ENCODE measurements around the gene IDI2.

The IDI2 gene

DNA sequence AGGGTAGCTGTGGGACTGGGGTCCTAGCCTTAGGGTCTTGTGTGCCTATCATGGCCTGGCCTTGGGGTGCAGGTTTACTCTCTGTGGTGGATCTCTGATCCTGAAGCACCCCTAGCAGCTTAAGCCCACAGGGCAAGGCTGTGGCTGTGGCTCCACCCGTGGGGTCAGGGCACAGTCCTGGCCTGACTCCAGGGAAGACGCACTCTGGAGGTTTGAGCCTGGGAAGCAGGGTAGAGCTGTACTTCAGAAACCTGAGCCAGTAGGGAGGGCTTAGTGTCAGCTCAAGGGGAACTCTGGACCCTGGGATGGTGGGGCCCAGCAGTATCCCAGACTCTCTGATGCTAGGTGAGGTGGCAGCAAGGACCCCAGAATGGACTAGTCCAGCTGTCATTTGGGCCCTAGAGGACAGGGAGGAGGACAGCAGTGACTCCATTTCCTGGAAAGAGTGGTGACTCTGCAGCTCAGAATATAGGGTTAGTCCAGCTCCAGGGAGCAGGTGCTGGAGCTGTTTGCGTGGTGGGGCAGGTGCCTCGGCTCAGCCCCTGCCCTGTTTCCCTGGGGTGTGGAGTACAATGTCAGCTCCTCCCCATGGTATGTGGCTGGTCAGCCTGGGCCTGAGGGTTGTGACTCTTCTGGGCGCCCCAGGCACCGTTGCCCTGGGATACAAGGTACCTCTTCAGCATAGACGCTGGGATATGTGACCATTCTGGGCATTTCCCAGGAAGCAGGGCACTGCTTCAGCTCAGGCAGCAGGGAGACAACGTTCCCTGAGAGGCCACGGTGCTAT lies 21.6 kb downstream of the IDI2 start:
- no peak for DNase-seq

- no peak for DNase-seq
Observed at GRCh38 chr10:1002425-1003006, 23.1 kb downstream of the IDI2 start.

GRCh38 chr10:997266-998022 lies 28.2 kb downstream of the IDI2 start:
- no peak for DNase-seq

DNA sequence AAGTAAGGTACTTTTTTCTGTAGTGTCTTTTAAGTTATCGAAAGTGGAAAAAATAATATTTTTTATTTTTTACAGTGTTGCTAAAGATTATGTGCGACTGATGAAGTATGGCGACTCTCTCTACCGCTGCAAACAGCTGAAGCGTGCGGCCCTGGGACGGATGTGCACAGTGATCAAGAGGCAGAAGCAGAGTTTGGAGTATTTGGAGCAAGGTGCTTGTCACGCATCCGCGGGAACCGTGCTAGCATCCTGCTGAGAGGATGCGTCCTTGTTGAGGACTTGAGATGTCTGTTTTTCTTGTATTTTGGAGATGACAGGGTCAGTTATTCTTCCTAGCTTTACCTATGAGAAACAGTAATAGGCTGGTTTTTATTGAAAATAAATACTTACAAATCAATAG lies 29.6 kb downstream of the IDI2 start:
- no peak for DNase-seq

GRCh38 chr10:995559-995926 lies 30.1 kb downstream of the IDI2 start:
- no peak for DNase-seq

DNA sequence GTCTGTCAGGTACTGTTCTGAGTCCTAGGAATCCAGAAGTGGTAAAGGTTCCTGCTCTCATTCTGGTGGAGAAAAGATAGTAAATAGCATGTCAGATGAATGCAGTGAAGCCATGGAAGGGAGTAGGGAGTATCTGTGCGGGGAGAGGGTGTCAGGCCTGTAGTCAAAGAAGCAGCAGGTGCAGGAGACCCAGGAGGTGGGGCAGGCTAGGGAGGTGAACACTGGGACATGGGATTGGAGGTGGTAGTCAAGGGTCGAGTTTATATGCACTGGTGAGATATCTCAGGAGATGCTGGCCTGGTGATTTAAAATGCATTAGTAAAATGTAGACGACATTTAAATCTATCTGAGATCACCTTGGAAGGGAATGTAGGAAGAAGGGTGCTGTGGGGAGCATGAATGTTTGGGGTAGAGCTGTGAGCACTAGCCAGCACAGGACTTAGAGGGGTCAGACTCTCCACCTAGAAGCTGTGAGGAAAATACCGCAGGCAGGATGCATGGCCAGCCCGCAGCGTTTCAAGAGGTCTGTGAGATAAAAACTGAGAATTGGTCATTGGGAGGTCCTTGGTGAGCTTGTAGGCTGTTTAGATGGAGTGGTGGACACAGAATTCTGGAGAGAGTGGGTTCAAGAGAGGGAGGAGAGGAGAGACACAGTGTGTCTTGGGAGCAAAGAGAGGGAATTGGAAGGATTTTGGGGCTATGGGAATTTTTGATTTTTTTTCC lies 30.7 kb downstream of the IDI2 start:
- no peak for DNase-seq

GRCh38 chr10:992871-993270 lies 32.8 kb downstream of the IDI2 start:
- no peak for DNase-seq

DNA sequence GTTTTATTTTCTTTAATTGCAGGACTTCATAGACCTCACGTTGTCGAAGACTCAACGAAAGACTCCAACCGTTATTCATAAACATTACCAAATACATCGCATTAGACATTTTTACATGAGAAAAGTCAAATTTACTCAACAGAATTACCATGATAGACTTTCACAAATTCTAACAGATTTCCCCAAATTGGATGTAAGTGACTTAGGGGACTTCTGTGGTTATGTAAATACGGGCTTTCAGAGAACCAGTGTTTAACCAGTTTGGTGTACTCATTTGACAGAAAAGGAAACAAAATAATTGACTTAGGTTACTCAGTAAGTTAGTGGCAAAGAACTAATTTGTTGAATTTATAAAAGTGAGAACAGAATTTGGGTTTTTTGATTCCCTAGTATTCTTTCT lies 33.2 kb downstream of the IDI2 start:
- no peak for DNase-seq

- DNase-seq = no peak
Observed at GRCh38 chr10:990808-991207, 34.9 kb downstream of the IDI2 start.

GRCh38 chr10:988667-989545 lies 36.8 kb downstream of the IDI2 start:
- peak; percentile 34 for DNase-seq

GRCh38 chr10:987870-988666 lies 37.6 kb downstream of the IDI2 start, which contains the start of gene GTPBP4:
GTPBP4 (plus strand) TSS chr10:988434; CDS start chr10:988480, 46 bp downstream.
- peak; percentile 95 for DNase-seq

GRCh38 chr10:987620-987869 lies 38.1 kb downstream of the IDI2 start:
- DNase-seq = no peak

GRCh38 chr10:986881-987619 lies 38.6 kb downstream of the IDI2 start:
- no peak for DNase-seq

DNA sequence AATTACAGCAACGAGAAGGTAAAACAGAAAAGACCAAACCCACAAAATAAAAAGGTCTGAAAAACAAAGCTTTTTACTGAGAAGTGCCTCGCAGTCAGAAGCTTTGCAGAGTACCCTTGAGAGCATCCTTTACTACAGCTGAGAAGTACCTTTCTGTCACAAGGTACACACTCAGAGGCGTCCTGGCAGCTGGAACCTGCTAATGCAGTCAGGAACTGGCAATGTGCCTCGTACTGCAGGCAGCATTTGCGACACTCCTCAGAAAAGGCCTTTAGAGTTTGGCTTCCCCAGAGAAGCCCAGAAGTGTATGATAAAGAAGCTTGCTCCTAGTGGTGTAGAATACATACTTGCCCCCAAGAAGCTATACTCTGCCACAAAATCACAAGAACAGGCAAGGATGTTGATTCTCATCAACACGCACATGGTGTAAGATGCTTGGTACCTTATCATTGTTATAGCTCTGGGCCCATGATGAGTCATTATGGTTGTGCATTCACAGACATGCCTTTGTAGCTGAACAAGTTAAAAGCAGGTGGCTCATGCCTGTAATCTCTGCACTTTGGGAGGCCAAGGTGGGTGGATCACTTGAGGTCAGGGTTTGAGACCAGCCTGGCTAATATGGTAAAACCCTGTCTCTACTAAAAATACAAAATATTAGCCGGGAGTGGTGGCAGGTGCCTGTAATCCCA lies 39.4 kb downstream of the IDI2 start:
- no peak for DNase-seq

DNA sequence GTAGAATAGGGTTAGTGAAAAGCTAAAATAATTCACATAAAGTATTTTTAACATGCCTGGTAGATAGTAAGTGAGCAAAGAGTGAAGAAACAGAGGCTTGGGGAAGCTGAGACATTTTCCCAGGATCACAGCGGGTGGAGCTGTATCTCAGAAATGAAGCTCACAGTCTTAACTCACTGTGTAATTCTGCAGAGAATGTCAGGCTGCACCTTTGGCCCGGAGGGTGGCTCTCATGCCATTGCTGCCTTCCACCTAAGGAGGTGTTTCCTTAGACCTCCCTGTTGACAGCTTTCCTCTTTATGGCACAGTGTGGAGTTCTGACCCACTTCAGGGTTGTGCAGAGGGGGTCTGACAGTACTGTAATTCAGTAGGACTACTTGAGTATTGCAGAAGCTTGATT lies 40.3 kb downstream of the IDI2 start:
- no peak for DNase-seq

GRCh38 chr10:983971-984655 lies 41.5 kb downstream of the IDI2 start:
- DNase-seq = no peak

- no peak for DNase-seq
Observed at GRCh38 chr10:983401-983800, 42.3 kb downstream of the IDI2 start.

GRCh38 chr10:980468-981093 lies 45.1 kb downstream of the IDI2 start:
- DNase-seq = no peak

DNA sequence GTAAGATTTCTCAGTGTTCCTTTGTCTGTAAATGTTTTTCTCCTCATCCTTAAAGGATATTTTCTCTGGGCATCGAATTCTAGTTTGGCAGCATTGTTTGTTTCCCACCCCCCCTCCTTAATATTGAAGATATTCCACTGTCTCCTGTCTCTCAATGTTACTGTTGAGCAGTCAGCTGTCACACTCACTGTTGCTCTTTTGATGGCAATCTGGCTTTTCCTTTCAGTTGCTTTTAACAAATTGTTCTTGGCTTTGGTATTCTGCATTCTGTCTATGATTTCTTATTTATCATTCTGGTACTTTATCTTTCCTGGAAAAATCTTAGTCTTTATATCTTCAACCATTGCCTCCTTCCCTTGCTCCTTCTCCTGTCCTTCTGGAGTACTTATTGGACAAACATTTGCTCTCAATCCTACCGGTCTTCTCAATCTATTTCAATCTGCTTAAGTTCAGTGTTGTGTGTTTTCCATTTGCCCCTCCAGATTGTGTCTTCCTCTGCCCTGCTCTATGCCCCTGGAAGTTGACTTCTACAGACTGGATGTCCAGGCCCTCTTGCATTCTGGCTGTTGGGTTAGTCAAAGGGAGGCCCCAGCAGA lies 46.7 kb downstream of the IDI2 start:
- no peak for DNase-seq

All from activated T-cell treated with anti-CD3 and anti-CD28 coated beads for 4 hours (primary cell).